Measurements from ENCODE around the gene C4orf54. TPM values are rescaled to one million over a fixed set of nuclear protein-coding genes. Genes with fewer than 3 reads are reported as not detected.

The C4orf54 gene
- total and polyA plus RNA-seq, 2 experiments from 2014 or later: not detected

DNA sequence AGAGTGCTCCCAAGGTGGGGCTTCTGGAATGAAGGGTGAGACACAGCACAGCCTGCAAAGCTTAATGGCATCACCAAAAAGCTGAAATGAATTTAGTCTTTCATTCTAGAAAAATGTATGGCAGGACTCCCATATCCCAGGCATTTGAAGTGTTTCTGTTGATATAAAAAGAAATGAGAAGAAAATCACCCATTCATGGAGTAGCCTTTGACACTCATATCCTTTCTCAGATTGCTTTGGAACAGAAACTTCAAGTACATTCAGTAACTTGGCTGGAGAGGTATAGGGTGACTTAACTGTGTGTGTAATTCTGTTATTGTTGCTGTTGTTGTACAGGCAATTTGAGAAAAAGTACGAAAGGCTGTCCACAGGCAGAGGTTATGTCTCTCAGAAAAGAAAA lies 35.3 kb downstream of the C4orf54 start:
- H3K4me3 ChIP-seq: no peak overlapping the region
- no peak for DNase-seq
- in situ Hi-C loops (cut with MboI): no loop called here
- H3K4me2 ChIP-seq (ENCODE audit: unreplicated experiment): no peak overlapping the region
- H3F3A ChIP-seq (ENCODE audit: insufficient read depth): no peaks in the 10 kb centered on the region
- H3K9me2 ChIP-seq (ENCODE audit: insufficient read depth): no peaks in the 10 kb centered on the region
- WGBS, 2 experiments (ENCODE audit: low coverage in 1 of 2, low lambda C conversion rate in 2 of 2, missing lambda C conversion rate in 2 of 2): 52 to 53% methylated on average over 1 of the region's 1 CpG
- no peak overlapping the region for H3K9ac ChIP-seq
- no peak overlapping the region for H2AFZ ChIP-seq
- H3K36me3 ChIP-seq (ENCODE audit: low read depth): no peaks in the 10 kb centered on the region
- no peaks in the 10 kb centered on the region for H3K27me3 ChIP-seq (replicated peaks; ENCODE audit: insufficient read depth)
- H3K4me1 ChIP-seq (ENCODE audit: insufficient read depth): no peaks in the 10 kb centered on the region
- H3K9me3 ChIP-seq (ENCODE audit: low read depth): no peaks in the 10 kb centered on the region
- no peaks in the 10 kb centered on the region for H3K79me2 ChIP-seq (ENCODE audit: insufficient read depth)
- no peak for TF ChIP-seq EZH2 (IDR thresholded peaks at IDR 0.05; ENCODE audit: insufficient read depth, poor library complexity, severe bottlenecking)
- H3K27ac ChIP-seq: no peak overlapping the region
- H4K20me1 ChIP-seq (ENCODE audit: insufficient read depth): no peaks in the 10 kb centered on the region

DNA sequence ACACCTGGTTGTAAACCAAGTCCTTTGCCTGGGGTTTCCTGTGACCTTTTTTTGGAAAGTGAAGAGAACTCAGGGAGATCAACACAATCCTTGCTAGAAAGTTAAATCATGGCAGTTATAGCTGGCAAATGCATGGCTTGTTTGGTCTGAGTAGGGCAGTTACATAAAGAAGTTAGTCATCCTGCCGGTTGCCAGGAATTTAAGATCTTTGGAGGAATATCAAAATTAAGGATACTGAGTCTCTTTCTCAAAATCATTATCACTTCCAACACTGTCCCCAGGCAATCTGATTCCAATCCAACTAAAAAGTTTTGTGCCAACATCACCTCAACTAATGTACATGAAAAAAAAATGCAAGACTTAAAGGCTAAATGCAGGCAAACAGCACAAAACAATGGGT lies 40.3 kb downstream of the C4orf54 start:
- peak; percentile 23 for DNase-seq

DNA sequence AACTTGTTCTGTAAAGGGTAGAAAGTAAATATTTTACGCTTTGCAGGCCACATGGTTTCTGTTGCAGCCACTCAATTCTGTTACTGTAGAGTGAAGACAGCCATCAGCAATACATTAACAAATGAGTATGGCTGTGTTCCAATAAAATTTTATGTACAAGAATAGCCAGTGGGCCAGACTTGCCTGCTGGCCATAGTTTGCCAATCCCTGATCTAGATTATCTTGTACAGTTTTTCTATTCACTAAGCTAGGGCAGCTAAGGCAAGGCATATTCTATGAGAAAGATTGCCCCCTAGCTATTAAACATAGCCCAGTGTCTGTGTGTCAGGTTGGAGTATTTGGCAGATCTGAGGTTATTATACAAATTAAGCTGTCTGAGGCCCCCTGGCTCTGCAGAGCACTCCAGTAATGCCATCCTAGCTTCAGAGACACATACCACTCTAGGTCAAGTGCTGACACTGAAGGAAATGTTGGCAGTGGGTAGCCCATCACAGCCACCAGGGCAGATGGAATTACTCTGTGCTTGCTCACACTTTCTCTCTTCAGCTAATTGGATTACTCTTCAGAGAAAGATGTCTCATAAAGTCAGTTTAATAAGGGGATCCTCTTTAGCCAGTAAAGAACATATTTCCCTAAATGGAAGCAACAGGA lies 42.3 kb downstream of the C4orf54 start:
- no peak for TF ChIP-seq EZH2phosphoT487 (IDR thresholded peaks at IDR 0.05; ENCODE audit: insufficient read depth, low read depth)
- TF ChIP-seq EZH2 (IDR thresholded peaks at IDR 0.05; ENCODE audit: insufficient read depth, poor library complexity, severe bottlenecking): no peak
- H3K79me2 ChIP-seq (ENCODE audit: insufficient read depth): no peaks in the 10 kb centered on the region
- no peak overlapping the region for H3K27ac ChIP-seq
- no peaks in the 10 kb centered on the region for H3K4me1 ChIP-seq (ENCODE audit: insufficient read depth)
- H4K20me1 ChIP-seq (ENCODE audit: insufficient read depth): no peaks in the 10 kb centered on the region
- H3K9ac ChIP-seq: no peak overlapping the region
- in situ Hi-C loops (cut with MboI): no loop called here
- H2AFZ ChIP-seq: no peak overlapping the region
- H3K36me3 ChIP-seq (ENCODE audit: low read depth): no peaks in the 10 kb centered on the region
- no peaks in the 10 kb centered on the region for H3F3A ChIP-seq (ENCODE audit: insufficient read depth)
- WGBS, 2 experiments (ENCODE audit: low coverage in 1 of 2, low lambda C conversion rate in 2 of 2, missing lambda C conversion rate in 2 of 2): 22 to 27% methylated on average over 1 of the region's 1 CpG
- H3K27me3 ChIP-seq (replicated peaks; ENCODE audit: insufficient read depth): no peaks in the 10 kb centered on the region
- H3K4me3 ChIP-seq: no peak overlapping the region
- H3K4me2 ChIP-seq (ENCODE audit: unreplicated experiment): no peak overlapping the region
- no peaks in the 10 kb centered on the region for H3K9me2 ChIP-seq (ENCODE audit: insufficient read depth)
- no peaks in the 10 kb centered on the region for H3K9me3 ChIP-seq (ENCODE audit: low read depth)
- no peak for DNase-seq

More for the DNA sequence above, 40.3 kb downstream of the C4orf54 start:
- no peaks in the 10 kb centered on the region for H3F3A ChIP-seq (ENCODE audit: insufficient read depth)
- no peaks in the 10 kb centered on the region for H3K9me3 ChIP-seq (ENCODE audit: low read depth)
- no peak overlapping the region for H3K27ac ChIP-seq
- TF ChIP-seq EZH2 (IDR thresholded peaks at IDR 0.05; ENCODE audit: insufficient read depth, poor library complexity, severe bottlenecking) (no peak), EZH2phosphoT487 (IDR thresholded peaks at IDR 0.05; ENCODE audit: insufficient read depth, low read depth) (no peak)
- no peaks in the 10 kb centered on the region for H3K27me3 ChIP-seq (replicated peaks; ENCODE audit: insufficient read depth)
- no peaks in the 10 kb centered on the region for H3K79me2 ChIP-seq (ENCODE audit: insufficient read depth)
- in situ Hi-C loops (cut with MboI): no loop called here
- no peak overlapping the region for H3K4me3 ChIP-seq
- 10 to 15% methylated on average over 1 of the region's 1 CpG for WGBS, 2 experiments (ENCODE audit: low coverage in 1 of 2, low lambda C conversion rate in 2 of 2, missing lambda C conversion rate in 2 of 2)
- H3K4me1 ChIP-seq (ENCODE audit: insufficient read depth): no peaks in the 10 kb centered on the region
- no peak overlapping the region for H3K4me2 ChIP-seq (ENCODE audit: unreplicated experiment)
- H3K36me3 ChIP-seq (ENCODE audit: low read depth): no peaks in the 10 kb centered on the region
- no peak overlapping the region for H3K9ac ChIP-seq
- H2AFZ ChIP-seq: no peak overlapping the region
- no peaks in the 10 kb centered on the region for H4K20me1 ChIP-seq (ENCODE audit: insufficient read depth)
- no peaks in the 10 kb centered on the region for H3K9me2 ChIP-seq (ENCODE audit: insufficient read depth)

GRCh38 chr4:99614491-99614890 lies 43.1 kb downstream of the C4orf54 start:
- H2AFZ ChIP-seq: no peak overlapping the region
- no peaks in the 10 kb centered on the region for H3K79me2 ChIP-seq (ENCODE audit: insufficient read depth)
- H3F3A ChIP-seq (ENCODE audit: insufficient read depth): no peaks in the 10 kb centered on the region
- H3K36me3 ChIP-seq (ENCODE audit: low read depth): no peaks in the 10 kb centered on the region
- H3K4me2 ChIP-seq (ENCODE audit: unreplicated experiment): no peak overlapping the region
- TF ChIP-seq EZH2 (IDR thresholded peaks at IDR 0.05; ENCODE audit: insufficient read depth, poor library complexity, severe bottlenecking) (no peak), EZH2phosphoT487 (IDR thresholded peaks at IDR 0.05; ENCODE audit: insufficient read depth, low read depth) (no peak)
- no peak overlapping the region for H3K4me3 ChIP-seq
- H3K27me3 ChIP-seq (replicated peaks; ENCODE audit: insufficient read depth): no peaks in the 10 kb centered on the region
- no peak for DNase-seq
- no peaks in the 10 kb centered on the region for H3K9me3 ChIP-seq (ENCODE audit: low read depth)
- no peaks in the 10 kb centered on the region for H4K20me1 ChIP-seq (ENCODE audit: insufficient read depth)
- H3K9me2 ChIP-seq (ENCODE audit: insufficient read depth): no peaks in the 10 kb centered on the region
- in situ Hi-C loops (cut with MboI): no loop called here
- H3K4me1 ChIP-seq (ENCODE audit: insufficient read depth): no peaks in the 10 kb centered on the region
- WGBS, 2 experiments (ENCODE audit: low coverage in 1 of 2, low lambda C conversion rate in 2 of 2, missing lambda C conversion rate in 2 of 2): 9 to 13% methylated on average over 1 of the region's 1 CpG
- H3K9ac ChIP-seq: no peak overlapping the region
- H3K27ac ChIP-seq: no peak overlapping the region

DNA sequence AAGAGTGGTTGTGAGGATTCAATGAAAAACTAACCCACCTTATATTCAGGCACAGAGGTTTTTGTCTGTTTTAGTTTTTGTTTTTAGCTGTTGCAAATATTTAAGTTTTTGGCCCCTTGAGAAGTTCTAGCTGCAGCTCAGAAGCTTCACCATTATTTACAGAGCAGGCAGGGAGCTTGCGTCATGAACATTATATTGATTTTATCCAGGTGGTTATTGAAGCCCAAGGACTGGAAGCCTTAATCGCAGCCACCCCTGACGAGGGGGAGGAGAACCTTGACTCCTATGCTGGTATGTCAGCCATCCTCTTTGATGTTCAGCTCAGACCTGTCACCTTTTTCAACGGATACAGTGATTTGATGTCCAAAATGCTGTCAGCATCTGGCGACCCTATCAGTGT lies 44.9 kb downstream of the C4orf54 start:
- no peaks in the 10 kb centered on the region for H3K4me1 ChIP-seq (ENCODE audit: insufficient read depth)
- WGBS, 2 experiments (ENCODE audit: low coverage in 1 of 2, low lambda C conversion rate in 2 of 2, missing lambda C conversion rate in 2 of 2): 10 to 11% methylated on average over 5 of the region's 5 CpGs
- H2AFZ ChIP-seq: no peak overlapping the region
- no peaks in the 10 kb centered on the region for H3K36me3 ChIP-seq (ENCODE audit: low read depth)
- no peaks in the 10 kb centered on the region for H3K9me2 ChIP-seq (ENCODE audit: insufficient read depth)
- H3K9me3 ChIP-seq (ENCODE audit: low read depth): no peaks in the 10 kb centered on the region
- H3K4me2 ChIP-seq (ENCODE audit: unreplicated experiment): no peak overlapping the region
- no peak overlapping the region for H3K4me3 ChIP-seq
- H3K9ac ChIP-seq: no peak overlapping the region
- in situ Hi-C loops (cut with MboI): no loop called here
- H3K27me3 ChIP-seq (replicated peaks; ENCODE audit: insufficient read depth): no peaks in the 10 kb centered on the region
- DNase-seq: no peak
- H3K27ac ChIP-seq: no peak overlapping the region
- no peaks in the 10 kb centered on the region for H3K79me2 ChIP-seq (ENCODE audit: insufficient read depth)
- TF ChIP-seq EZH2phosphoT487 (IDR thresholded peaks at IDR 0.05; ENCODE audit: insufficient read depth, low read depth) (no peak), EZH2 (IDR thresholded peaks at IDR 0.05; ENCODE audit: insufficient read depth, poor library complexity, severe bottlenecking) (no peak)
- H3F3A ChIP-seq (ENCODE audit: insufficient read depth): no peaks in the 10 kb centered on the region
- H4K20me1 ChIP-seq (ENCODE audit: insufficient read depth): no peaks in the 10 kb centered on the region

All from GM23248 (cell line).